Fibroblast of skin of scalp (primary cell): Measurements from ENCODE around the gene ENPP4.
"Not testable (repeated sequence)": the region's sequence is repeated elsewhere in the genome, so short reads cannot be mapped to it uniquely, and the experiment has no call there.

Experiments used
- DNase-seq: peaks from one replicate; pipeline ENCODE4 v3.0.0-alpha.2; 2013

The ENPP4 gene

GRCh38 chr6:46131291-46131690 lies 1.5 kb downstream of the ENPP4 start:
- not testable (repeated sequence) for DNase-seq

- no peak for DNase-seq
Measured at GRCh38 chr6:46134216-46134615, 4.4 kb downstream of the ENPP4 start.

GRCh38 chr6:46135176-46135575 lies 5.4 kb downstream of the ENPP4 start:
- no peak for DNase-seq

GRCh38 chr6:46136831-46137230 lies 7.0 kb downstream of the ENPP4 start:
- no peak for DNase-seq

GRCh38 chr6:46137387-46137786 lies 7.6 kb downstream of the ENPP4 start:
- DNase-seq, result no peak

- DNase-seq, result no peak
Measured at GRCh38 chr6:46138281-46138680, 8.5 kb downstream of the ENPP4 start.

GRCh38 chr6:46144270-46144669 lies 14.5 kb downstream of the ENPP4 start:
- no peak for DNase-seq

GRCh38 chr6:46149066-46149465 lies 19.3 kb downstream of the ENPP4 start:
- not testable (repeated sequence) for DNase-seq

GRCh38 chr6:46156701-46157100 lies 26.9 kb downstream of the ENPP4 start:
- no peak for DNase-seq

- no peak for DNase-seq
Measured at GRCh38 chr6:46159229-46159628, 29.4 kb downstream of the ENPP4 start.

- no peak for DNase-seq
Measured at GRCh38 chr6:46160102-46160501, 30.3 kb downstream of the ENPP4 start.

GRCh38 chr6:46170357-46171289 lies 40.8 kb downstream of the ENPP4 start, which contains the start of gene ENPP5:
Gene ENPP5 (minus strand): TSS chr6:46170980. CDS start chr6:46168262, 2,718 bp downstream.
- DNase-seq, result peak; percentile 0

- no peak for DNase-seq
Measured at GRCh38 chr6:46172176-46172575, 42.4 kb downstream of the ENPP4 start.

GRCh38 chr6:46174904-46175303 lies 45.1 kb downstream of the ENPP4 start:
- DNase-seq, result no peak

GRCh38 chr6:46175446-46175845 lies 45.7 kb downstream of the ENPP4 start:
- DNase-seq, result no peak

GRCh38 chr6:46175976-46176375 lies 46.2 kb downstream of the ENPP4 start:
- no peak for DNase-seq

GRCh38 chr6:46184114-46184513 lies 54.3 kb downstream of the ENPP4 start:
- peak; percentile 90 for DNase-seq

GRCh38 chr6:46186583-46186982 lies 56.8 kb downstream of the ENPP4 start:
- DNase-seq, result no peak

- DNase-seq, result no peak
Measured at GRCh38 chr6:46189726-46190125, 59.9 kb downstream of the ENPP4 start.

GRCh38 chr6:46190889-46191288 lies 61.1 kb downstream of the ENPP4 start:
- no peak for DNase-seq

- peak; percentile 86 for DNase-seq
Measured at GRCh38 chr6:46191961-46192360, 62.2 kb downstream of the ENPP4 start.
